HFFc6 (cell line): ENCODE data around the gene PWWP2A. TPM values are rescaled to one million over a fixed set of nuclear protein-coding genes. Genes with fewer than 3 reads are reported as not detected.
A peak's percentile ranks its signal among the peaks of the same experiment; 100 is the strongest.

Experiments used
- DNase-seq: peaks from one replicate; pipeline ENCODE4 v3.0.0-alpha.2; 2018
- H3K27ac Mint-ChIP-seq: 2 replicates; pipeline ENCODE4 v1.8.0; 2020; ENCODE audit warnings: mild to moderate bottlenecking, mixed read lengths
- H3K27me3 Mint-ChIP-seq: 2 replicates; pipeline ENCODE4 v1.8.0; 2021; ENCODE audit warnings: mild to moderate bottlenecking, moderate library complexity, mixed read lengths; ENCODE audit not compliant: insufficient read depth
- H3K36me3 Mint-ChIP-seq: 2 replicates; pipeline ENCODE4 v1.8.0; 2021; ENCODE audit warnings: low read depth, mixed read lengths
- H3K4me1 Mint-ChIP-seq: 2 replicates; pipeline ENCODE4 v1.8.0; 2020; ENCODE audit warnings: low read depth, mixed read lengths
- H3K4me3 Mint-ChIP-seq: 2 replicates; pipeline ENCODE4 v1.8.0; 2020; ENCODE audit warnings: mild to moderate bottlenecking, moderate library complexity, mixed read lengths
- H3K9me3 Mint-ChIP-seq: 2 replicates; pipeline ENCODE4 v1.8.0; 2020; ENCODE audit warnings: mild to moderate bottlenecking, mixed read lengths
- total RNA-seq, 6 experiments: library from RNA; stranded (reverse); fragmentation: NEBNext Ultra II Directional; extraction: Animal tissue kit (Norgen Biotek cat#: 25700); gene quantifications; 2 replicates in 1 of 6; 3 replicates in 5 of 6; pipeline ENCODE4 v1.2.3, GENCODE V29; 2021
- TF ChIP-seq, protein P1 (sequence below): fragments of 200-600 bp; sonication (generic); IDR thresholded peaks from 2 replicates; pipeline ENCODE4 v1.5.0; 2021; ENCODE audit warnings: antibody characterized with exemption, mild to moderate bottlenecking

Gene PWWP2A
- total RNA-seq, 6 experiments from 2014 or later, result 11.3 to 12.7 (median 12.3) TPM

DNA sequence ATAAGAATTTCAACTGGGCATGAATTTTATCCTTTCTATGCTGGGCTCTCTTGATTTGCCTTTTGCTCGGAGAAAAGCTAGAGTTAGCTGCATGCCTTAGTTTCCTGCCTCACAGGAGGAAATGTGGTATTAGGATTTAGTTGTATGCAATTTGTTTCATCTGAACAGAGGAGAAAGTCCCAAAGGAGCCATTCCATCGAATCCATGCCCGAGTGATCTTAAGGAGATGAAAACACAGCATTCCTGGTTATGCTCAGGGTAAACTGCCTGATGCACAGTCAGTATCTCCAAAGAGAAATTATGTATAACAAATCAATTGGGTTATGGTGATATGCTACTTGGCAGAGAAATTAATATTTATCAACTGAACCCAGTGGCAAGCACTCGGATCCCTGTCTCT, 59.2 kb downstream of the PWWP2A start:
- peaks cover 27% of the 10 kb centered on the region for H3K36me3 Mint-ChIP-seq
- no peaks in the 10 kb centered on the region for H3K9me3 Mint-ChIP-seq
- TF ChIP-seq, protein P1, sequence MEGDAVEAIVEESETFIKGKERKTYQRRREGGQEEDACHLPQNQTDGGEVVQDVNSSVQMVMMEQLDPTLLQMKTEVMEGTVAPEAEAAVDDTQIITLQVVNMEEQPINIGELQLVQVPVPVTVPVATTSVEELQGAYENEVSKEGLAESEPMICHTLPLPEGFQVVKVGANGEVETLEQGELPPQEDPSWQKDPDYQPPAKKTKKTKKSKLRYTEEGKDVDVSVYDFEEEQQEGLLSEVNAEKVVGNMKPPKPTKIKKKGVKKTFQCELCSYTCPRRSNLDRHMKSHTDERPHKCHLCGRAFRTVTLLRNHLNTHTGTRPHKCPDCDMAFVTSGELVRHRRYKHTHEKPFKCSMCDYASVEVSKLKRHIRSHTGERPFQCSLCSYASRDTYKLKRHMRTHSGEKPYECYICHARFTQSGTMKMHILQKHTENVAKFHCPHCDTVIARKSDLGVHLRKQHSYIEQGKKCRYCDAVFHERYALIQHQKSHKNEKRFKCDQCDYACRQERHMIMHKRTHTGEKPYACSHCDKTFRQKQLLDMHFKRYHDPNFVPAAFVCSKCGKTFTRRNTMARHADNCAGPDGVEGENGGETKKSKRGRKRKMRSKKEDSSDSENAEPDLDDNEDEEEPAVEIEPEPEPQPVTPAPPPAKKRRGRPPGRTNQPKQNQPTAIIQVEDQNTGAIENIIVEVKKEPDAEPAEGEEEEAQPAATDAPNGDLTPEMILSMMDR, result no peak
- H3K27ac Mint-ChIP-seq, result no peak overlapping the region
- no peak for DNase-seq
- no peak overlapping the region for H3K4me3 Mint-ChIP-seq
- H3K4me1 Mint-ChIP-seq, result peaks cover 4% of the 10 kb centered on the region
- H3K27me3 Mint-ChIP-seq, result no peaks in the 10 kb centered on the region; the same call in 1 of the 2 replicates

DNA sequence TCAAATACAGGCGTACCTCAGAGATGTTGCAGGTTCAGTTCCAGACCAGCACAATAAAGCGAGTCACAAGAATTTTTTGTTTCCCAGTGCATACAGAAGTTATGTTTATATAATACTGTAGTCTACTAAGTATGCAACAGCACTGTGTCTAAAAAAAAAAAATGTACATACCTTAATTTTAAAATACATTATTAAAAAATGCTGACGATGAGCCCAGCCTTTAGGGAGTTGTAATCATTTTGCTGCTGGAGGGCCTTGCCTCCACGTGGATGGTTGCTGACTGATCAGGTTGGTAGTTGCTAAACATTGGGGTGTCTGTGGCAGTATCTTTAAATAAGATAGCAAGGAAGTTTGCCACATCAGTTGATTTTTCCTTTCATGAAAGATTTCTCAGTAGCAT, 62.0 kb downstream of the PWWP2A start:
- Mint-ChIP-seq H3K27ac (no peak overlapping the region), H3K4me1 (peaks cover 20% of the 10 kb centered on the region), H3K9me3 (no peaks in the 10 kb centered on the region)

DNA sequence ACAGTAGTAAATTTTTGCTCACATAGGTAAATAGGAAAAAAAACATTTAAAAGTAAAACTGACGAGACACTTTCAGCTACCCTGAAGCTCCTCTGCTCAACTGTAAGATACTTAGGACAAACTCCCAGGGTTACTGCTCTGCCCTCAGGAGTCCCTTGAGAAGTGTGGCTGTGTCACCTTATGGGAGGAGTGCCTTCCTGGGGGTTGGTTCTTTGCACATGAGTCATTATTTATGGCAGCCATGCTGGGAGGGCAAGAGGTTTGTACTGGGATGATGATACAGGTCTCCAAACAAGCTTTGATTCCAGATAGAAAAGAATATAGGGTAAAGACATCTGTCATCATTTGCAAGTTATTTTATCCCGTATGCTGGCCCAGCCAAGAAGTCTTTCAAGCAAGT, 64.4 kb downstream of the PWWP2A start:
- DNase-seq, result peak; percentile 43
- Mint-ChIP-seq H3K9me3 (no peaks in the 10 kb centered on the region), H3K4me3 (no peak overlapping the region), H3K4me1 (peaks cover 20% of the 10 kb centered on the region), H3K27ac (peak overlapping the region; percentile 56), H3K36me3 (peaks cover 38% of the 10 kb centered on the region), H3K27me3 (no peaks in the 10 kb centered on the region; the same call in 1 of the 2 replicates)
- TF ChIP-seq, protein P1, result no peak

More for the DNA sequence above, 62.0 kb downstream of the PWWP2A start:
- no peak for DNase-seq
- Mint-ChIP-seq H3K4me3 (no peak overlapping the region), H3K36me3 (peaks cover 37% of the 10 kb centered on the region), H3K27me3 (no peaks in the 10 kb centered on the region; the same call in 1 of the 2 replicates)
- TF ChIP-seq, protein P1, result no peak

DNA sequence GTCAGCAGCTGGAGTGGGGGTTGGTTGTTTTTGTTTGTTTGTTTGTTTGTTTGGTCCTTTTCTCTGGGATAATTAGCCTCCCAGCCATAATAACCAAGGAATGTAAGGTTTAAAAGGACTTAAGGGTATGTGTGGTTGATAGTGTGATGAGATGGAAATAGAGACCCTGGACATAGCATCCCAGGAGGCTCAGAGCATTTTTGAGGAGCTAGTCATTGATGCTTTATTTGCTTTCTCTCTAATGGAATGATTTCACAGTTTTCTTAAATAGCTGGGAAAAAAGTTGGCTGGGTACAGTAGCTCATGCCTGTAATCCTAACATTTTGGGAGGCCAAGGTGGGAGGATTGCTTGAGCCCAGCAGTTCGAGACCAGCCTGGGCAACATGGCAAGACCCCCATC, 65.2 kb downstream of the PWWP2A start:
- H3K27ac Mint-ChIP-seq, result peak overlapping the region; percentile 56
- no peaks in the 10 kb centered on the region for H3K9me3 Mint-ChIP-seq
- peak; percentile 7 for DNase-seq
- TF ChIP-seq, protein P1, result no peak
- no peak overlapping the region for H3K4me3 Mint-ChIP-seq
- H3K36me3 Mint-ChIP-seq, result peaks cover 45% of the 10 kb centered on the region
- peaks cover 20% of the 10 kb centered on the region for H3K4me1 Mint-ChIP-seq
- H3K27me3 Mint-ChIP-seq, result no peaks in the 10 kb centered on the region; the same call in 1 of the 2 replicates

DNA sequence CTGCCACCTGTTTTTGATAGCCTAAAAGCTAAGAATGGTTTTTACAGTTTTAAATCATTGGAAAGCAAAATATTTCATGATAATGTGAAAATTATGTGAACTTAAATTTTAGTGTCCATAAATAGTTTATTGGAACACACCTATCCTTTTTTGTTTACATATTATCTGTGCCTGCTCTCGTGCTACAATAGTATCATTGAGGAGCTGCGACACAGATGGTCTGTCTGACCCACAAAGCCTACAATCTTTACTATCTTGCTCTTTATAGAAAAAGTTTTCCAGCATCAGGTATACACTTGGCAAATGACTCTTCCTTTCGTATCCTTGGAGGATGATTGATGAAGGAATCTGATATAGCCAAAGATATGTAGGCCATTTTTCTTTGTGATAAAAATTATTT, 70.2 kb downstream of the PWWP2A start:
- no peak overlapping the region for H3K4me3 Mint-ChIP-seq
- no peaks in the 10 kb centered on the region for H3K9me3 Mint-ChIP-seq
- peaks cover 18% of the 10 kb centered on the region for H3K4me1 Mint-ChIP-seq
- no peak for DNase-seq
- H3K27ac Mint-ChIP-seq, result no peak overlapping the region
- TF ChIP-seq, protein P1, result no peak
- 0 out of 2 replicates have a peak, but pooled peaks cover 1% of the 10 kb centered on the region for H3K27me3 Mint-ChIP-seq
- H3K36me3 Mint-ChIP-seq, result peaks cover 47% of the 10 kb centered on the region

DNA sequence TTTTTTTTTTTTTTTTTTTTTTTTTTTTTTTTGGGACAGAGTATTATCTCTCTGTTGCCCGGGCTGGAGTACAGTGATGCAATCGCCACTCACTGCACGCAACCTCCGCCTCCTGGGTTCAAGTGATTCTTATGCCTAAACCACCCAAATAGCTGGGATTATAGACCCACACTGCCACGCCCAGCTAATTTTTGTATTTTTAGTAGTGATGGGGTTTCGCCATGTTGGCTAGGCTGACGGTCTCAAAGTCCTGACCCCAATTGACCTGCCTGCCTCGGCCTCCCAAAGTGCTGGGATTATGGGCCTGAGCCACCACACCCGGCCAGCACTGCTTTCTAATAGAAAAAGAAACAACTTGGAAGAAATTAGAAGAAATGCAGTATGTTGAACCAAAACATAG, 71.1 kb downstream of the PWWP2A start:
- Mint-ChIP-seq H3K27ac (no peak overlapping the region), H3K36me3 (peaks cover 48% of the 10 kb centered on the region), H3K27me3 (0 out of 2 replicates have a peak, but pooled peaks cover 1% of the 10 kb centered on the region), H3K9me3 (no peaks in the 10 kb centered on the region), H3K4me3 (no peak overlapping the region), H3K4me1 (peaks cover 13% of the 10 kb centered on the region)
- no peak for DNase-seq
- TF ChIP-seq, protein P1, result no peak
